ENCODE data around the gene RIBC2. TPM values are rescaled to one million over a fixed set of nuclear protein-coding genes. Genes with fewer than 3 reads are reported as not detected.
"Not testable (repeated sequence)": the region's sequence is repeated elsewhere in the genome, so short reads cannot be mapped to it uniquely, and the experiment has no call there.

Gene RIBC2
- total RNA-seq, 2 experiments from 2014 or later = 7.7 to 9.4 TPM

GRCh38 chr22:45452565-45453379, 39.3 kb downstream of the RIBC2 start:
- ChIA-PET POLR2A (no interaction called here), CTCF (no interaction called here)
- H3K27me3 Mint-ChIP-seq = peaks cover 2% of the 10 kb centered on the region
- no peaks in the 10 kb centered on the region for H3K4me1 Mint-ChIP-seq (ENCODE audit: low read depth)
- intact Hi-C loops (cut with micrococcal nuclease) = no loop called here
- no peak for DNase-seq
- H3K9me3 Mint-ChIP-seq = no peaks in the 10 kb centered on the region
- H3K4me3 Mint-ChIP-seq = no peak overlapping the region
- H3K27ac Mint-ChIP-seq = no peak overlapping the region
- H3K36me3 Mint-ChIP-seq = no peaks in the 10 kb centered on the region

- H3K9me3 Mint-ChIP-seq = no peaks in the 10 kb centered on the region
- no peaks in the 10 kb centered on the region for H3K36me3 Mint-ChIP-seq
- no peak overlapping the region for H3K4me3 Mint-ChIP-seq
- no peak for DNase-seq
- no peaks in the 10 kb centered on the region for H3K4me1 Mint-ChIP-seq (ENCODE audit: low read depth)
- CTCF ChIA-PET = no interaction called here
- POLR2A ChIA-PET = no interaction called here
- intact Hi-C loops (cut with micrococcal nuclease) = no loop called here
- H3K27me3 Mint-ChIP-seq = peaks cover 2% of the 10 kb centered on the region
- no peak overlapping the region for H3K27ac Mint-ChIP-seq
Observed at GRCh38 chr22:45453764-45454163, 40.3 kb downstream of the RIBC2 start.

- Mint-ChIP-seq H3K4me3 (no peak overlapping the region), H3K27ac (no peak overlapping the region), H3K4me1 (ENCODE audit: low read depth) (no peaks in the 10 kb centered on the region), H3K36me3 (no peaks in the 10 kb centered on the region), H3K27me3 (peaks cover 2% of the 10 kb centered on the region), H3K9me3 (no peaks in the 10 kb centered on the region)
- intact Hi-C loops (cut with micrococcal nuclease) = no loop called here
- POLR2A ChIA-PET = no interaction called here
- DNase-seq = no peak
- CTCF ChIA-PET = no interaction called here
Observed at GRCh38 chr22:45454275-45454674, 40.8 kb downstream of the RIBC2 start.

- Mint-ChIP-seq H3K27ac (no peak overlapping the region), H3K9me3 (no peaks in the 10 kb centered on the region), H3K36me3 (no peaks in the 10 kb centered on the region), H3K4me3 (no peak overlapping the region), H3K4me1 (ENCODE audit: low read depth) (no peaks in the 10 kb centered on the region), H3K27me3 (peaks cover 2% of the 10 kb centered on the region)
- DNase-seq = no peak
- POLR2A ChIA-PET = no interaction called here
- intact Hi-C loops (cut with micrococcal nuclease) = no loop called here
- CTCF ChIA-PET = interaction anchor here (1.2 kb wide), 1 partner anchor 14 kb away, joined by 4 read pairs; no protein-coding TSS in a partner anchor
Observed at GRCh38 chr22:45455212-45455611, 41.7 kb downstream of the RIBC2 start.

DNA sequence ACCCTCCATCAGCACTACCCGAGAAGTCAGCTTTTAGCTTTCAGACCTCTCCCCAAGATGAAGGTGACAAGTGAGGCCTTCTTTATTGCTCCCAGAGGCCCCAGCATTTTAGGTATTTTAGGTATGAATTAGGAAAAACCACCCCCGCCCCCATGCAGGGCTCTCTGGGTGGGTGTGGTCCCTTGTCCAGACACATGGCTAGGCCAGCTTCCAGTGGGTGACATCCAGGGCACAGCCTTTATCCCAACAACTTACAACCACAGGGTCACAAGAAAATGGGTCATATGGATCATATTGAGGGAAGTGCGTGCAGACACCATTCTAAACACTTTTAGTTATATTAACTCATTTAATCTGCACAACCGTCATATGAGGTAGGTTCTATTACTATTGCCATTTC, 42.1 kb downstream of the RIBC2 start:
- CTCF ChIA-PET = interaction anchor here (1.2 kb wide), 1 partner anchor 14 kb away, joined by 4 read pairs; no protein-coding TSS in a partner anchor
- H3K27ac Mint-ChIP-seq = no peak overlapping the region

DNA sequence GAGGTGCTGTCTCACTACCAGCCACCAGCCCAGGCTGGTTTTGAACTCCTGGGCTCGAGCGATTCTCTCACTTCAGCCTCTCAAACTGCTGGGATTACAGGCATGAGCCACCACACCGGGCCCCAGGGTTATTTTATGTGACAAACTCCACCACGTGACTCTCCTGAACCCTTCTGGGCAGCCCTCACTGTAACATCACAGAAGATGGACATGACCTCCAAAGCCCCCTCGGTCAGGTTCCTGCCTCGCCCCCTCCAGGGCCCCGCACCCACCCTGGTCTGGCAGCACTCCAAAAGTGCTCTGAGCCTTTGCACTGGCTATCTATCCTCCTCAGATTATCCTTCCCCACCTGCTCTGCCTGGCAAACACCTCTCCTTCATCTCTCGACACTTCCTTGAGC, 43.3 kb downstream of the RIBC2 start:
- no peaks in the 10 kb centered on the region for H3K4me1 Mint-ChIP-seq (ENCODE audit: low read depth)
- no peaks in the 10 kb centered on the region for H3K36me3 Mint-ChIP-seq
- ChIA-PET CTCF (interaction anchor here (0.6 kb wide), 1 partner anchor 619 kb away, joined by 4 read pairs; no protein-coding TSS in a partner anchor), POLR2A (no interaction called here)
- no peak overlapping the region for H3K27ac Mint-ChIP-seq
- no peaks in the 10 kb centered on the region for H3K9me3 Mint-ChIP-seq
- H3K4me3 Mint-ChIP-seq = no peak overlapping the region
- DNase-seq = no peak
- intact Hi-C loops (cut with micrococcal nuclease) = no loop called here
- H3K27me3 Mint-ChIP-seq = peaks cover 2% of the 10 kb centered on the region

More for the DNA sequence above, 42.1 kb downstream of the RIBC2 start:
- intact Hi-C loops (cut with micrococcal nuclease) = no loop called here
- POLR2A ChIA-PET = no interaction called here
- Mint-ChIP-seq H3K36me3 (no peaks in the 10 kb centered on the region), H3K9me3 (no peaks in the 10 kb centered on the region), H3K27me3 (peaks cover 2% of the 10 kb centered on the region), H3K4me1 (ENCODE audit: low read depth) (no peaks in the 10 kb centered on the region), H3K4me3 (no peak overlapping the region)
- no peak for DNase-seq

DNA sequence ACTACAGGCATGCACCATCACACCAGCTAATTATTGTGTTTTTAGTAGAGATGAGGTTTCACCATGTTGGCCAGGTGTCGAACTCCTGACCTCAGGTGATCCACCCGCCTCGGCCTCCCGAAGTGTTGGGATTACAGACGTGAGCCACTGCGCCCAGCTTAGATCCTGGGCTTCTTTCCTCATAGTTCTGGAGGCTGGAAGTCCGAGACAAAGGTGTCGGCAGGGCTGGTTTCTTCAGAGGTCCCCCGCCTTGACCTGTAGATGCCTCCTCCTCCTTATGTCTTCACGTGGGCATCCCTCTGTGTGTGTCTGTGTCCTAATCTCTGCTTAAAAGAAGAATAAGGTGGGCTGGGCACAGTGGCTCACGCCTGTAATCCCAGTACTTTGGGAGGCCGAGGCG, 45.0 kb downstream of the RIBC2 start:
- CTCF ChIA-PET = no interaction called here
- DNase-seq = no peak
- Mint-ChIP-seq H3K4me1 (ENCODE audit: low read depth) (no peaks in the 10 kb centered on the region), H3K4me3 (no peak overlapping the region), H3K36me3 (no peaks in the 10 kb centered on the region), H3K27me3 (peaks cover 2% of the 10 kb centered on the region), H3K27ac (no peak overlapping the region), H3K9me3 (no peaks in the 10 kb centered on the region)
- POLR2A ChIA-PET = no interaction called here
- intact Hi-C loops (cut with micrococcal nuclease) = no loop called here

- Mint-ChIP-seq H3K4me3 (no peak overlapping the region), H3K4me1 (ENCODE audit: low read depth) (no peaks in the 10 kb centered on the region), H3K27ac (no peak overlapping the region), H3K36me3 (no peaks in the 10 kb centered on the region), H3K27me3 (peaks cover 4% of the 10 kb centered on the region), H3K9me3 (no peaks in the 10 kb centered on the region)
- CTCF ChIA-PET = no interaction called here
- intact Hi-C loops (cut with micrococcal nuclease) = no loop called here
- no peak for DNase-seq
- POLR2A ChIA-PET = no interaction called here
Observed at GRCh38 chr22:45459235-45459634, 45.7 kb downstream of the RIBC2 start.

- H3K27ac Mint-ChIP-seq = no peak overlapping the region
- intact Hi-C loops (cut with micrococcal nuclease) = no loop called here
- no peaks in the 10 kb centered on the region for H3K36me3 Mint-ChIP-seq
- DNase-seq = no peak
- H3K27me3 Mint-ChIP-seq = peaks cover 6% of the 10 kb centered on the region
- H3K9me3 Mint-ChIP-seq = no peaks in the 10 kb centered on the region
- no peaks in the 10 kb centered on the region for H3K4me1 Mint-ChIP-seq (ENCODE audit: low read depth)
- ChIA-PET CTCF (no interaction called here), POLR2A (no interaction called here)
- no peak overlapping the region for H3K4me3 Mint-ChIP-seq
Observed at GRCh38 chr22:45460288-45461109, 47.0 kb downstream of the RIBC2 start.

- POLR2A ChIA-PET = no interaction called here
- DNase-seq = no peak
- Mint-ChIP-seq H3K27ac (no peak overlapping the region), H3K4me3 (no peak overlapping the region), H3K27me3 (peaks cover 4% of the 10 kb centered on the region), H3K9me3 (peaks cover 2% of the 10 kb centered on the region), H3K4me1 (ENCODE audit: low read depth) (no peaks in the 10 kb centered on the region), H3K36me3 (no peaks in the 10 kb centered on the region)
- CTCF ChIA-PET = interaction anchor here (0.8 kb wide), 1 partner anchor 241 kb away, joined by 3 read pairs; no protein-coding TSS in a partner anchor
- intact Hi-C loops (cut with micrococcal nuclease) = no loop called here
Observed at GRCh38 chr22:45462034-45462655, 48.7 kb downstream of the RIBC2 start.

DNA sequence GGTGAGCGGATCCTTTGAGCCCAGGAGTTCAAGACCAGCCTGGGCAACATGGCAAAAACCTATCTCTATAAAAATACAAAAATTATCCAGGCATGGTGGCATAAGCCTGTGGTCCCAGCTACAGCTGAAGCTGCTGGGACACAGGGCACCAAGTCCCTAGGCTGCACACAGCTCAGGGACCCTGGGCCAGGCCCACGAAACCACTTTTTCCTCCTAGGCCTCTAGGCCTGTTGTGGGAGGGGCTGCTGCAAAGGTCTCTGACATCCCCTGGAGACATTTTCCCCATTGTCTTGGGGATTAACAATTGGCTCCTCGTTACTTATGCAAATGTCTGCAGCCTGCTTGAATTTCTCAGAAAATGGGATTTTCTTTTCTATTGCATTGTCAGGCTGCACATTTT, 50.2 kb downstream of the RIBC2 start:
- intact Hi-C loops (cut with micrococcal nuclease); H3K36me3 Mint-ChIP-seq; H3K27me3 Mint-ChIP-seq: not testable (repeated sequence)

DNA sequence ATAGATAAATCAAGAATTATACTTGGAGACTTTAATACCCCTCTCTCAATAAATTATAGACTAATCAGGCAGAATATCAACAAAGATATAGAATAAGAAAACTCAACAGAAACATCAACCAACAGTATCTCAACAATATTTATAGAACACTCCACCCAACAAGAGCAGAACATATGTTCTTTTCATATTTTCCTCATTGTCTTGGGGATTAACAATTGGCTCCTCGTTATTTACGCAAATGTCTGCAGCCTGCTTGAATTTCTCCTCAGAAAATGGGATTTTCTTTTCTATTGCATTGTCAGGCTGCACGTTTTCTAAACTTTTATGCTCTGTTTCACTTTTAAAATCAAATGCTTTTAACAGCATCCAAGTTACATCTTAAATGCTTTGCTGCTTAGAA, 52.1 kb downstream of the RIBC2 start:
- no peak for DNase-seq
- Mint-ChIP-seq H3K36me3 (no peaks in the 10 kb centered on the region), H3K27me3 (peaks cover 4% of the 10 kb centered on the region), H3K4me1 (ENCODE audit: low read depth) (no peaks in the 10 kb centered on the region), H3K4me3 (no peak overlapping the region), H3K9me3 (peaks cover 6% of the 10 kb centered on the region), H3K27ac (no peak overlapping the region)
- CTCF ChIA-PET = no interaction called here
- POLR2A ChIA-PET = no interaction called here
- intact Hi-C loops (cut with micrococcal nuclease) = no loop called here

More for the DNA sequence above, 50.2 kb downstream of the RIBC2 start:
- POLR2A ChIA-PET; DNase-seq; H3K9me3 Mint-ChIP-seq; H3K27ac Mint-ChIP-seq; H3K4me3 Mint-ChIP-seq; CTCF ChIA-PET; H3K4me1 Mint-ChIP-seq (ENCODE audit: low read depth): not testable (repeated sequence)
